Panc1 (cell line): ENCODE results near the gene APOC3. TPM values are rescaled to one million over a fixed set of nuclear protein-coding genes. Genes with fewer than 3 reads are reported as not detected.
"Not testable (repeated sequence)": the region's sequence is repeated elsewhere in the genome, so short reads cannot be mapped to it uniquely, and the experiment has no call there.

Source experiments
- ATAC-seq: fragments of 200-7000 bp; cut with Tn5 transposase; 2 replicates; pipeline ENCODE4 v1.9.1; 2020; ENCODE audit warnings: mild to moderate bottlenecking, moderate library complexity
- BruUV-seq: library from RNA; stranded (reverse); fragments of 400-500 nt; replicated peaks from 2 replicates; lab custom pipeline; 2021; lab: Mats Ljungman, UMichigan
- CTCF ChIA-PET: fragments of 300-600 bp; sonication (Branson Sonifier 250); formaldehyde crosslinking; loops from one replicate; lab custom pipeline; 2022; ENCODE audit warnings: antibody characterized with exemption; lab: Charles Lee
- POLR2A ChIA-PET: fragments of 300-600 bp; sonication (Branson Sonifier 250); formaldehyde crosslinking; loops from one replicate; lab custom pipeline; 2022; ENCODE audit warnings: antibody characterized with exemption; lab: Charles Lee
- DNase-seq: peaks from one replicate; pipeline ENCODE4 v3.0.0-alpha.2; 2010; ENCODE audit warnings: low read depth, low spot score
- H3K27ac ChIP-seq: 2 replicates; pipeline ENCODE4 v1.5.1; 2011; ENCODE audit warnings: mild to moderate bottlenecking, low read length, inconsistent platforms
- H3K27me3 ChIP-seq: fragments of 200-500 bp; sonication (Bioruptor generic); 2 replicates; pipeline ENCODE4 v1.6.0; 2014; ENCODE audit warnings: low read length, inconsistent platforms; ENCODE audit not compliant: control insufficient read depth, insufficient read depth
- H3K36me3 ChIP-seq: fragments of 200-500 bp; sonication (Bioruptor generic); 2 replicates; pipeline ENCODE4 v1.5.1; 2014; ENCODE audit warnings: inconsistent platforms, mild to moderate bottlenecking, low read length, moderate library complexity; ENCODE audit not compliant: control insufficient read depth, insufficient read depth
- H3K4me1 ChIP-seq: 2 replicates; pipeline ENCODE4 v1.5.1; 2011; ENCODE audit warnings: inconsistent platforms, mild to moderate bottlenecking, low read length, moderate library complexity; ENCODE audit not compliant: control insufficient read depth, insufficient read depth
- H3K4me3 ChIP-seq, 2 experiments: 2 replicates each; pipeline ENCODE4 v1.5.1; 2011 to 2012; ENCODE audit warnings: low read depth in 2 of 2, low read length in 2 of 2, mild to moderate bottlenecking in 2 of 2, inconsistent platforms in 1 of 2, moderate library complexity in 1 of 2
- H3K9me3 ChIP-seq: fragments of 200-500 bp; sonication (Bioruptor generic); 2 replicates; pipeline ENCODE4 v1.5.1; 2014; ENCODE audit warnings: low read depth, mild to moderate bottlenecking, inconsistent platforms, low read length, moderate library complexity; ENCODE audit not compliant: control insufficient read depth, insufficient read depth
- CTCF ChIP-seq: fragments of 450-650 bp; IDR thresholded peaks from 2 replicates; pipeline ENCODE4 v1.5.1; 2017; ENCODE audit warnings: mild to moderate bottlenecking
- POLR2AphosphoS5 ChIP-seq: IDR thresholded peaks from 2 replicates; pipeline ENCODE4 v1.6.1; 2012; ENCODE audit warnings: mild to moderate bottlenecking, low read depth, low read length, moderate library complexity
- REST ChIP-seq, 2 experiments: IDR thresholded peaks; 2 replicates each; pipeline ENCODE4 v1.6.1; 2011 to 2012; ENCODE audit warnings: low read depth in 2 of 2, control low read depth in 1 of 2, low read length in 1 of 2, mild to moderate bottlenecking in 1 of 2, moderate library complexity in 1 of 2; ENCODE audit not compliant: insufficient read depth in 1 of 2
- SIN3A ChIP-seq: IDR thresholded peaks from 2 replicates; pipeline ENCODE4 v1.6.1; 2012; ENCODE audit warnings: low read depth, mild to moderate bottlenecking, low read length, moderate library complexity, borderline replicate concordance; ENCODE audit not compliant: insufficient read depth
- TCF7L2 ChIP-seq: IDR thresholded peaks from 2 replicates; pipeline ENCODE4 v1.6.1; 2011; ENCODE audit warnings: mild to moderate bottlenecking, low read depth, low read length, inconsistent platforms
- in situ Hi-C: cut with HindIII; loops from 2 replicates; pipeline ENCODE4 v1.10.0; 2016; ENCODE audit warnings: low sequenced_read_pairs, low pct_unique_long_range_greater_than_20kb
- intact Hi-C: fragments of 100-400 bp; cut with micrococcal nuclease; formaldehyde crosslinking; loops from one replicate; pipeline ENCODE4 v1.10.0; 2022; ENCODE audit not compliant: unreplicated experiment
- total RNA-seq: library from RNA; stranded (reverse); gene quantifications from one replicate; pipeline ENCODE4 v1.2.1, GENCODE V29; 2021; ENCODE audit not compliant: unreplicated experiment

APOC3 gene
- total RNA-seq, 1 experiment from 2014 or later: 1.2 TPM

DNA sequence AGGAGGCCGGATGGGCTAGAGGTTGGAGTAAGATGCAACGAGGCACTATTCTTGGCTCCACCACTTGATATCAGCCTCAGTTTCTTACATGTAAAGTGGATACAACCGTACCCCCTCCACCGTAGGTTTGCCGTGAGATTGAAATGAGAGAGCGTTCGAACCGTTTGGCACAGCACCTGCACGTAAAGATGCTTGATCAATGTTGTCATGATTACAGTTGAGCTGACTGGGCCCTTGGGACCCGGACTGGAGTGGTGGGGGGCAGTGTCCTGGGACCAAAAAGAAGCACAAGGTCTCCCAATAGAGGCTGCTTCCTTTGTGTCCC, 3.7 kb downstream of the APOC3 start:
- Histone ChIP-seq H3K36me3 (no peaks in the 10 kb centered on the region), H3K4me1 (peaks cover 4% of the 10 kb centered on the region; the same call in 1 of the 2 replicates), H3K4me3 (no peak overlapping the region), H3K27ac (no peak overlapping the region), H3K9me3 (no peaks in the 10 kb centered on the region), H3K27me3 (no peaks in the 10 kb centered on the region)
- TF ChIP-seq TCF7L2: no peak
- no peak for TF ChIP-seq REST (IDR thresholded peaks at IDR 0.05; ENCODE audit: insufficient read depth in 1 of 2, low read depth in 2 of 2, low read length in 1 of 2)
- no peak for TF ChIP-seq SIN3A
- no peak for TF ChIP-seq POLR2AphosphoS5
- no peak for TF ChIP-seq CTCF
- ChIA-PET CTCF (no interaction called here), POLR2A (no interaction called here)
- intact Hi-C loops: no loop called here
- no peak for DNase-seq
- BruUV-seq: no TSS peak
- ATAC-seq: no peak
- in situ Hi-C loops: no loop called here

- no peaks in the 10 kb centered on the region for H3K9me3 ChIP-seq
- intact Hi-C loops: no loop called here
- H3K36me3 ChIP-seq: no peaks in the 10 kb centered on the region
- H3K4me3 ChIP-seq: no peak overlapping the region
- ATAC-seq: no peak
- no TSS peak for BruUV-seq
- in situ Hi-C loops: no loop called here
- no peak overlapping the region for H3K27ac ChIP-seq
- H3K27me3 ChIP-seq: no peaks in the 10 kb centered on the region
- DNase-seq: no peak
- ChIA-PET CTCF (interaction anchor here (0.6 to 0.7 kb wide), 3 partner anchors 18 to 135 kb away, joined by 3 to 10 read pairs (median 9); no protein-coding TSS in a partner anchor), POLR2A (no interaction called here)
- peaks cover 4% of the 10 kb centered on the region; the same call in 1 of the 2 replicates for H3K4me1 ChIP-seq
- TF ChIP-seq CTCF: no peak
- no peak for TF ChIP-seq POLR2AphosphoS5
- no peak for TF ChIP-seq REST (IDR thresholded peaks at IDR 0.05; ENCODE audit: insufficient read depth in 1 of 2, low read depth in 2 of 2, low read length in 1 of 2)
- no peak for TF ChIP-seq SIN3A
- no peak for TF ChIP-seq TCF7L2
These were observed 4.3 kb downstream of the APOC3 start for GRCh38 chr11:116833816-116834534.

- H3K4me1 ChIP-seq, H3K36me3 ChIP-seq, H3K27me3 ChIP-seq, H3K4me3 ChIP-seq, ATAC-seq, POLR2A ChIA-PET, DNase-seq, H3K27ac ChIP-seq, BruUV-seq, in situ Hi-C loops, H3K9me3 ChIP-seq: not testable (repeated sequence)
- intact Hi-C loops: loop anchor here (5.0 kb wide), 1 partner anchor 42 kb away; the partner anchor contains the start of gene APOA5
- CTCF ChIA-PET: interaction anchor here (0.5 to 0.7 kb wide), 4 partner anchors 17 to 134 kb away, joined by 3 to 10 read pairs (median 6); no protein-coding TSS in a partner anchor
These were observed 4.9 kb downstream of the APOC3 start for GRCh38 chr11:116834535-116835041.
